Measurements from ENCODE around the gene MRPL24.

The MRPL24 gene

DNA sequence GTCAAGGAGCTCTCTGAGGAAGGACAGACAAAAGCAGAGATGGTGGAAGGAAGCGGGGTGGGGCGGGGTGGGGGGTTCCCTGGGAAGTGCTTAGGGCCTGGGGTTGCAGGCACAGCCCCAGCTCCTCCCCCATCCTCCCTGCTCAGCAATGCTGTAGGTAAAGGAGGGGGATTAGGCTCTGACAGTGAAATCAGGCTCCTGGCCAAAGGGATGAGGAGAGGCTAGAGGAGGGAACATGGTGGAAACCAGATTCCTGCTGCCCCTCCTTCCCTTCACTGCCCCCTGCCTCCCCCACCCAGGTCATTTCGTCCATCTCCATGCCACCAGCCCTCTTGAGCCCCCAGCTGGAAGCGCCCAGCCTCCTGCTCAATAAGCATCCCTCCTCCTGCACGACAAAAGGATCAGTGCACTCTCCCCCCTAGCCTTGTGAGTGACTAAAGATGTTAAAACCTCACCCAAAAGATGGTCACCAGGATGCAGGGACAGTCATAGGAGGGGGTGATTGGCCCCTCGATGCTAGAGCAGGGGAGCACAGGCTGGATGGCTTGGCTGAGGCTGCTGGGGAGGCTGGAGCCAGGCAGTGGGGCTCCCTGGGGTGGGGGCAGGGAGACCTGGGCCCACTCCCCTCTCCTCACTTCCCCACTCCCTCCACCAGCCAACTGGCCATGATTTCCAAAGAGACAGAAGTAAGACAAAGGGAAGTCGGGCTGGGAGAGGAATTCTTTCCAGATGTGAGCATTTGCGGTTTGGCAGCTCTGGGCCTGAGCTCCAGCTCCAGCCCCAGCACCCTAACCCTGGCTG is 33.3 kb downstream of the MRPL24 start:
- no peak for DNase-seq

DNA sequence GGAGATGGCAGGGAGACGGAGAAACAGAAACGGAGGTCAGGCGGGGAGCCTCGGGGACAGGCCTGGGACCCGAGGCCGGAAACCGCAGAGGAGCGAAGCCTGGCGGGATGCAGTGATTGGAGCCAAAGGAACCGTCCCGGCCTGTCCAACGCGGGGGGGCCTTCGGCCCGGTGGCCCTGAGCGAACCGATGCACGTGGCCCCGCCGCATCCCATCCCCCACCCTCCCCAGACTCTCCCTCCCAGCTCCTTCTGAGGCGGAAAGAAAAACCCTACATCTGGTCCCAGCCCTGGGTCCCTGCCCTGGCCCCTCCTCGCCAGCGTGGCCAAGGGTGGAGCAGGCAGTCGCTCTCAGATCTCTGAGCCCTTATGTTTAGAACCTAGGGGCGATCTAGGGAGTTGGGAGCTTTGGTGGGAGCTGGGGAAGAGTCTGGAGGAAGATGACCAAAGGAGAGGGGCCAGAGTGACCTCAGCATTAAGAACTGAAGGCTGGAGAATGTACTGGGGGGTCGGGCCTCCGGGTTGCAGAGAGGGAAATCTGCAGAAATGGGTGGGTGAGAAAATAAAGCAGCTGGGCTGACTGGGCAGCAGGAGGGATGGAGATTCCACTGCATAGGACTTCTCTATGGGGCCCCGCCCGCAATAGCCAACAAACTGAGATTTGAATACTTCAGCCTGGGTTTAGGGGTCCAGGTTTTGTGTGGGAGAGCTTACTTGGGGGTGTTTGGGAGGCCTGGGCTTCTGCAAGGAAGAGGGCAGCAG is 34.1 kb downstream of the MRPL24 start:
- peak; percentile 72 for DNase-seq

DNA sequence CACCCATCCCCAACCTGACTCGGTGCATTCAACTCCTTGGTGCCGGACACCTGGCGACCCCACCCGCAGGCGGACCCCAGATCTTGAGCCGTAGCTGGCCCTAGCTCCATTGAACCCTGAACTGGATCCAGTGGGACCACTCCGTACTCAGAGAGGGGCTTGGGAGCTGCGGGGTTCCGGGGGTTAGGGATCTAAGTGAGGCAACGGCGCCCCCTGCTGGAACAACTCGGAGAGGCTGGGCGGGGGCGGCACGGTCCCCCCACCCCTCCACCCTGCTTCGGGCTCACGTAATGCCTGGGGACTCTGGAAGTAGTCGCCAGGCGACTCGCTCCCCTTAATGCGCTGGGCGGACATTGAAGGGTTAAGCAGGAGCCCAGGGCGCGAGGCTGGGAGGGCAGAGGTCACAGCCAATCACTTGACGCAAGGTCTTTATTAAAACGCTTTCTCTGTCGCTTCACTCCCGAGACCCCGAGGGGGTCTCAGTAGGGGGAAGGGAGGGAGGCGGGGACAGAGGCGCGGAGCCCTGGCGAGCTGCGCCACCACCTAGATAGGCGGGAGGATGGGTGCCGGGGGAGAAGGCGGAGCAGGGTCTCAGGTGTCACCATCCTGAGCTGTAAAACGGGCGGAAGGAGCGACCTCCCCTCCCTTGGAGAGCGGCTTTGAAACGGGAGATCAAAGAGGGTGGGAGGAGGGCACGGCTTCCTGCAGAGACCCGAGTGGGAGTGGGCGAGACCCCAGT is 34.8 kb downstream of the MRPL24 start:
- peak; percentile 94 for DNase-seq

DNA sequence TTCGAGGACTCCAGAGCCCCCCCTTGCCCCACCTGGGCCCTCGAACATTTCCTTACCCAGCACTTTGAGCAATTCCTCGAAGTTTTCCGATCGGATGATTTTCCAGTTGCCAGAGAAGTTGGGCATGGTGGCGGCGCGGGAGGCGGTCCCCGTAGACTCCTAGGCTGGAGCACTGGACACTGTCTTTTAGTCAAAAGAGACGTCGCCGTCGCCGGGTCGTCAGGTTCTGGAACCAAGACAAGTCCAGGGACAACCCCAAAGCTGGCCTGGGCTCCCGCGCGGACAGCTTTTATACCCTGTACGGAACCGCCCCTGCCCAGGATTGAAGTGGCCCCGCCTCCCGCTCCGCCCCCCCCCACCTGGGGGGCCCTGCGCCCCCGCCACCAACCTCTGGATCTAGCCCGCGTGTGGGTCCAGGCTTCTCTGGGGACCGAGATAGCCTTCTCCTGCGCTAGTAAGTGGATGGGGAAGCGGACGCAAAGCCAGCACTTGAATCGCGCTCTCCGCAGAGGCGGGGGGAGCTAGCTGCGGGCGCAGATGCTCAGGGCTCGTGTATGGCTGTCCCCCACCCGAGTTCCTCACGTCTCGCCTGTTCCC is 35.5 kb downstream of the MRPL24 start, which contains the start of gene CRABP2:
TSS of gene CRABP2 (minus strand) at position 263 of the 597 bp plus-strand sequence. CDS start at position 126, 137 bp downstream.
- DNase-seq, result peak; percentile 74

DNA sequence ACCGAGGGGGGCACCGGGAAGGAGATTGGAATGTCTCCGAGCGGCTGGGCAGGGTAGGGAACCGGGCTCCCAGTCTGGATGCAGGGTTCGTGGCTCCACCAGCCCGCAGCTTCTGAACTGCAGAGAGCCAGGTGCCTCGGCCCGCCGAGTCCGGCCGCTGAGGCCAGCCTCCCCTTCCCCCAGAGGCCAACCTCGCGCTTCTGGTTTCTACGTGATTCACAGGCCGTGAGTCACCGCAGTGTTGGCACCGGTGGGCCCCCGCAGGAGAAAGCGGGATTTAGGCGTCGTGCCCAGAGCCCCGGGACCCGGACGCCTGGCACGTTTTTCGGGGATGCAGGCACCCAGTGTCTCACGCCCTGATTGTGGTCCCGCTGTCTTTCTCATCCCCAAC is 36.0 kb downstream of the MRPL24 start:
- no peak for DNase-seq

GRCh38 chr1:156704166-156704711 is 36.6 kb downstream of the MRPL24 start:
- no peak for DNase-seq

- DNase-seq, result no peak
Observed at GRCh38 chr1:156703741-156704140, 37.1 kb downstream of the MRPL24 start.

DNA sequence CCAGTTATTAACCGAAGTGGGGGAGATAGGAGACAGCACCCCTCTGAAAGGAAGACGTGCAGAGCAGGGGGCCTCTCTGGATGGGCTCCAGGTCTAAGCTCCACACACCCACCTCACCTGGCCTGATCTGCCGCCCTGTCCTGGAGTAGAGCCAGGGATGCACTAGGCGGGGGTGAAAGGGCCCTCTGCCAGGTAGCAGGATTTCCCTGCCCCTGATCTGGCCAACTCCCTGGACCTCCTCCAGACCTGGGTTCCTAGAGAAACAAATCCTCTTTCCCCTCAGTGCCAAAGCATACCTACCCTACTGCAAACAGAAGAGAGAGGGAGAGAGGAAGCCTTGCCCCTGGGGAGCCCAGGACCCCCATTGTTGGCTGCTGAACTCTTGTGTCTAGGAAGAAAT is 37.6 kb downstream of the MRPL24 start:
- no peak for DNase-seq

- DNase-seq, result no peak
Observed at GRCh38 chr1:156700736-156701531, 40.0 kb downstream of the MRPL24 start.

DNA sequence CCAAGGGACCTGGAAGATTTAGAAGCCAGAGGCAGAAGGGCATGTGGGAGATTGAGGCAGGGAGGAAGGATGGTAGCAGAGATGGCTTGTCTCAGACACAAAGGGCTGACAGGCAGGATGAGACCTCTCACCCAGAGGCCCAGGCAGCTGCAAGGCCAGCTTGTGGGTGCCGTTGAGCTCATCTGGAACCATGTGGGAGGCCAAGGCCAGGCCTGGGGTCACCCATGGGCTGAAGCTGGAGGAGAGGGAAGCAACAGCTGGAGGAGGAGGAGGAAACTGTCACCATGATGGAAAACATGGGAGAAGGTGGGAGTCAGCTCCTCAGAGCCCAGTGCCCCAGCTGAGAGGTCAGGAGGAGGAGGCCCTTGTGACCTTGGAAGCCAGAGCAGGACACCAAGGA is 41.9 kb downstream of the MRPL24 start:
- no peak for DNase-seq

DNA sequence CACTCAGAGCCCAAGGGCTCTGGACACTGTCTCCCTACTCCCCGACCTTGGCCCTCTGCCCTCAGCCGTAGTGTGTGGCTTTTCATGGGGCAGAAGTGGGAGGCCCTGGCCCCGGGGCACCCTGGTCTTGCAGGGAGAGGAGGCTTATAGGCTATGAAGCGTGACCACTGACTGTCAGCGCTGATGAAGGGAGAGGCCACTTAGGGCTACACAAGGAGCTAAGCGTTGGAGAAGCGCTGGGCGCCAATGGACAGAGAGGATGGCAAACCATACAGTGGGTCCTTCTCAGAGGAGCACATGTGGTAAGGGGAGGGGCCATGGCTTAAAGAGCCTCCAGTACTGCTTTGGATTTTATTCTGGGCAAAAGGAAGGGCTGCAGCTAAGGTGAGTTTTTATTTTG is 43.4 kb downstream of the MRPL24 start:
- DNase-seq, result no peak

GRCh38 chr1:156696755-156697154 is 44.1 kb downstream of the MRPL24 start:
- no peak for DNase-seq

GRCh38 chr1:156694690-156694962 is 46.3 kb downstream of the MRPL24 start:
- DNase-seq, result no peak

- DNase-seq, result no peak
Observed at GRCh38 chr1:156693848-156694689, 46.8 kb downstream of the MRPL24 start.

- peak; percentile 70 for DNase-seq
Observed at GRCh38 chr1:156692925-156693847, 47.7 kb downstream of the MRPL24 start.

DNA sequence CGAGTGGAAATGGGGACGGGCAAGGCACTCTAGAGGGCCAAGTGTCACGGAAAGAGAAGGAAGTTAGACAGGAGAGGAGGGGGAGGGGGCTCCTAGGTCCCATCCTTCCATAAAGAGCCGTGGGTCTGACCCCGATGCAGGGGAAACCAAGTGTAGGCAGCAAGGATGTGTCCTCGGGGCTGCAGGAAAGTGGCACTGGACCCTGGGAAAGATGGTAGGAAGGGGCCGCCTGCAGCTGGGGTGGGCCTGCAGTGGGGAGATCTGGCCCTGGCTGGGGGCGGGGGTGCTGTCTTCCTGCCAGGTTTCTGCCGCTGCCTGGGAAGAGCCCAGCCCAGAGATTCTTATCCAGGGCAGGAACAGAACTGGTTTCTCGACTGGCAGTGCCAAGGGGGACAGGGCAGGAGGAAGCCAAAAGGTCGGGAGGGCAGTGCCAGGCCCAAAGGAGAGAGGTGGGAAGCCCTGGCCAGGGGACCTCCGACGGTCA is 48.4 kb downstream of the MRPL24 start:
- no peak for DNase-seq

DNA sequence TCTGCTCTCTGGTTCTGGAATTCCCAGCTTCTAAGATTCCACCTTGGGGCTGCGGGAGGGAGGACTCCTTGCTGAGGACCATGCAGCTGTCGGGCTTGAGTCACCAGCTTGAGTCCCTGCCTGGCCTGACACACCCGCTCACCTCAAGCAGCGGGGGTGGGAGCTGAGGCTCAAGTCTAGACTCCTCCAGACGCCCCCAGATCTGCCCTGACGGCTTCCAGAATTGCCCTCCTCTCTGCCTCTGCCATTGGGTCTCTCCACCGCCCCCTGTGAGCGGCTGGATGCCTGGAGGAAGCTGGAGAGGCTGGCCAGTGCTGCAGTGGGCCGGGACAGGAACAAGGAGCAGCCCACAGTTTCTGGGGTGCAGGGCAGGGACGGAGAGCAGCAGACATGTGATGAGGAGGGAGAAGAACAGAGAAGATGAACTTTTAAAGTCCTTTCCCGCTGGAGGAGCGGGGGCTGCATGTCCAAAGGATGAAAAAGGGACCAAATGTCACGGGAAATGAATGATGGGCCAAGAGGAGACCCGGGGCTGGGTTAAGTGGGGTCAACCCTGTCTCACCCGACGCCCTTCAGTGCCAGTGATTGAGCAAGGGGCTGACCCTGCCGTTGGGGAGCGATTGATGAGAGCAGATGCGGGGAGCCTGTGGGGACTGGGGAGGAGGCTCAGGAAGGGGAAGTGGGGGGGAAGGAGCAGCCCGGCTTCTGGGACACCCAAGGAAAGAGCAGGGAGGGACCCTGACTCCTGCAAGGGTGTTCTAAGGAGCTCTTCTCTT is 49.0 kb downstream of the MRPL24 start:
- DNase-seq, result no peak

DNA sequence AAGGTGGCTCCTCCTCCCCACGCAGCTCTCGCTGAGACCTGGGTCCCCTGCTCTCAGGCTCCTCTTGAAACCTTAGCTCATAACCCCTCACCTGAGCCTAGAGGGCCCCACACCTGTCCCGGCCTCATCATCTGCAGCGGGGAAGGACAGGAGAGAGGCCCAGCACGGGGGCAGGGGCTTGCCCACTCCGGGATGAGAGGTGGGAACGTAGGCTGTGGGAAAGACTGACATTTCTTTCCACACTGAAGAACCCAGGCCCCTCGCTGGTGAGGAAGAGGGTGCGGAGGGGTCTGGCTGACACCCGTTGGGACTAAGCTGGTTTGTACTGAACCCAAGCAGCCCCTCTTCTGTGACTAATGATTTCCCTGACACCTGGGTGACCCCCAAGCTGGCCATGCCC is 49.7 kb downstream of the MRPL24 start:
- DNase-seq, result no peak

DNA sequence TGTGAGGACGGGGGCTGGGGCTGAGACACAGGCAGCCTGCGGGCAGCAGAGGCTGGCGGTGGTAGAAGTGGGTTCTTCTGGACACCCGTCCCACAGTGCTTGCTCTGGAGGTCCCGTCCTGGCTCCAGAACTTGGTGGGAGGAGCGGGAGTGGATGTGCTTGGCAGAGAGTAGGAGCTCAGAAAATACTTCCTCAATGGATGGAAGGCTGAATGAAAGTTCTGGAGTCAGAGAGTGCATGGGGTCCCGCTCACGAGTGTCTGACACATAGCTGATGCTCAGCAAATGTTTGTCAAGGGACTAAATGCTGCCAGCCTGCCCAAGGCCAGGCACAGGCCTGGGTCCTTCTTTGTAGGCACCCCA is 50.2 kb downstream of the MRPL24 start:
- DNase-seq, result no peak

Data from NCI-H2171 treated with DMSO at 0.1 percent for 48 hours (cell line).